ENCODE results near the gene LCNL1.

The LCNL1 gene

GRCh38 chr9:136958473-136958872, 24.3 kb upstream of the LCNL1 start:
- no peak for DNase-seq (ENCODE audit: low read depth, low spot score)
- H3K27ac ChIP-seq: no peak overlapping the region

GRCh38 chr9:136958898-136959850, 23.6 kb upstream of the LCNL1 start:
- no peak overlapping the region for H3K27ac ChIP-seq
- no peak for DNase-seq (ENCODE audit: low read depth, low spot score)

- no peak overlapping the region for H3K27ac ChIP-seq
- DNase-seq (ENCODE audit: low read depth, low spot score): no peak
Measured at GRCh38 chr9:136960212-136960937, 22.4 kb upstream of the LCNL1 start.

GRCh38 chr9:136960938-136961275, 21.9 kb upstream of the LCNL1 start:
- no peak for DNase-seq (ENCODE audit: low read depth, low spot score)
- H3K27ac ChIP-seq: no peak overlapping the region

GRCh38 chr9:136961279-136962065, 21.3 kb upstream of the LCNL1 start:
- no peak overlapping the region for H3K27ac ChIP-seq
- DNase-seq (ENCODE audit: low read depth, low spot score): no peak

GRCh38 chr9:136962163-136962562, 20.6 kb upstream of the LCNL1 start:
- no peak overlapping the region for H3K27ac ChIP-seq
- DNase-seq (ENCODE audit: low read depth, low spot score): no peak

GRCh38 chr9:136962701-136963248, 20.0 kb upstream of the LCNL1 start:
- no peak overlapping the region for H3K27ac ChIP-seq
- DNase-seq (ENCODE audit: low read depth, low spot score): no peak

- DNase-seq (ENCODE audit: low read depth, low spot score): no peak
- no peak overlapping the region for H3K27ac ChIP-seq
Measured at GRCh38 chr9:136963341-136963740, 19.5 kb upstream of the LCNL1 start.

- H3K27ac ChIP-seq: no peak overlapping the region
- DNase-seq (ENCODE audit: low read depth, low spot score): no peak
Measured at GRCh38 chr9:136963751-136964150, 19.0 kb upstream of the LCNL1 start.

- no peak overlapping the region for H3K27ac ChIP-seq
- DNase-seq (ENCODE audit: low read depth, low spot score): no peak
Measured at GRCh38 chr9:136964171-136964689, 18.6 kb upstream of the LCNL1 start.

- no peak for DNase-seq (ENCODE audit: low read depth, low spot score)
- no peak overlapping the region for H3K27ac ChIP-seq
Measured at GRCh38 chr9:136964833-136965422, 17.9 kb upstream of the LCNL1 start.

GRCh38 chr9:136965771-136966484, 16.9 kb upstream of the LCNL1 start:
- H3K27ac ChIP-seq: no peak overlapping the region
- no peak for DNase-seq (ENCODE audit: low read depth, low spot score)

GRCh38 chr9:136968333-136969127, 14.3 kb upstream of the LCNL1 start:
- H3K27ac ChIP-seq: no peak overlapping the region
- DNase-seq (ENCODE audit: low read depth, low spot score): no peak

GRCh38 chr9:136969150-136969549, 13.6 kb upstream of the LCNL1 start:
- H3K27ac ChIP-seq: no peak overlapping the region

GRCh38 chr9:136969774-136970173, 13.0 kb upstream of the LCNL1 start:
- H3K27ac ChIP-seq: no peak overlapping the region

More at GRCh38 chr9:136969150-136969549, 13.6 kb upstream of the LCNL1 start:
- no peak for DNase-seq (ENCODE audit: low read depth, low spot score)

GRCh38 chr9:136970361-136970760, 12.4 kb upstream of the LCNL1 start:
- no peak for DNase-seq (ENCODE audit: low read depth, low spot score)
- no peak overlapping the region for H3K27ac ChIP-seq

More at GRCh38 chr9:136969774-136970173, 13.0 kb upstream of the LCNL1 start:
- DNase-seq (ENCODE audit: low read depth, low spot score): no peak

GRCh38 chr9:136971746-136972145, 11.0 kb upstream of the LCNL1 start:
- no peak for DNase-seq (ENCODE audit: low read depth, low spot score)
- no peak overlapping the region for H3K27ac ChIP-seq

- DNase-seq (ENCODE audit: low read depth, low spot score): no peak
- no peak overlapping the region for H3K27ac ChIP-seq
Measured at GRCh38 chr9:136972335-136972734, 10.5 kb upstream of the LCNL1 start.
